IMR-90 (cell line): Measurements from ENCODE around the gene ZFP36L1. TPM values are rescaled to one million over a fixed set of nuclear protein-coding genes. Genes with fewer than 3 reads are reported as not detected.

Source experiments
- ATAC-seq: fragments of 200-7000 bp; cut with Tn5 transposase; 2 replicates; pipeline ENCODE4 v1.9.1; 2020; ENCODE audit warnings: low read depth, mild to moderate bottlenecking, moderate library complexity
- BruUV-seq: library from RNA; stranded (reverse); fragments of 400-500 nt; replicated peaks from 2 replicates; lab custom pipeline; 2021; lab: Mats Ljungman, UMichigan
- CTCF ChIA-PET: fragments of 300-600 bp; formaldehyde crosslinking; extraction: SDS; loops from one replicate; lab custom pipeline; 2021; ENCODE audit warnings: antibody characterized with exemption; lab: Yijun Ruan, JAX
- POLR2A ChIA-PET: fragments of 300-600 bp; sonication (Branson Sonifier 250); formaldehyde crosslinking; loops from one replicate; lab custom pipeline; 2022; ENCODE audit warnings: antibody characterized with exemption; ENCODE audit not compliant: unreplicated experiment; lab: Charles Lee
- DNase-seq: peaks from one replicate; pipeline ENCODE4 v3.0.0; 2013
- H2AFZ ChIP-seq: replicated peaks from 2 replicates; pipeline ENCODE3; 2013; ENCODE audit warnings: low read length, mild to moderate bottlenecking; ENCODE audit not compliant: poor library complexity
- H2AK5ac ChIP-seq: 2 replicates; pipeline ENCODE4 v1.6.1; 2013; ENCODE audit warnings: low read depth, low read length, inconsistent platforms
- H2AK9ac ChIP-seq: replicated peaks from 2 replicates; pipeline ENCODE3; 2013; ENCODE audit warnings: mild to moderate bottlenecking, low read depth, low read length, moderate library complexity; ENCODE audit not compliant: poor library complexity
- H2BK120ac ChIP-seq: 2 replicates; pipeline ENCODE4 v1.6.1; 2013; ENCODE audit warnings: low read depth, low read length, inconsistent platforms
- H2BK15ac ChIP-seq: 3 replicates; pipeline ENCODE4 v1.6.1; 2013; ENCODE audit warnings: low read depth, low read length, inconsistent platforms
- H2BK20ac ChIP-seq: 2 replicates; pipeline ENCODE4 v1.6.1; 2013; ENCODE audit warnings: low read depth, mild to moderate bottlenecking, inconsistent platforms, low read length, moderate library complexity
- H2BK5ac ChIP-seq: 2 replicates; pipeline ENCODE4 v1.6.1; 2013; ENCODE audit warnings: mild to moderate bottlenecking, low read depth, low read length, inconsistent platforms; ENCODE audit not compliant: poor library complexity, severe bottlenecking
- H3K14ac ChIP-seq: replicated peaks from 2 replicates; pipeline ENCODE4 v1.6.1; 2013; ENCODE audit warnings: low read depth, low read length, inconsistent platforms
- H3K18ac ChIP-seq: 2 replicates; pipeline ENCODE4 v1.6.1; 2013; ENCODE audit warnings: low read depth, low read length, control low read depth
- H3K23ac ChIP-seq: 2 replicates; pipeline ENCODE4 v1.6.1; 2013; ENCODE audit warnings: low read depth, low read length, inconsistent platforms
- H3K27ac ChIP-seq: 2 replicates; pipeline ENCODE4 v1.5.1; 2013; ENCODE audit warnings: mild to moderate bottlenecking, control low read depth, low read length; ENCODE audit not compliant: insufficient read depth
- H3K27me3 ChIP-seq: 2 replicates; pipeline ENCODE4 v1.6.1; 2013; ENCODE audit warnings: low read length; ENCODE audit not compliant: control insufficient read depth, insufficient read depth
- H3K36me3 ChIP-seq: 2 replicates; pipeline ENCODE4 v1.6.1; 2013; ENCODE audit warnings: low read length, mixed read lengths; ENCODE audit not compliant: control insufficient read depth, insufficient read depth
- H3K4ac ChIP-seq: 2 replicates; pipeline ENCODE4 v1.6.1; 2013; ENCODE audit warnings: low read depth, low read length, inconsistent platforms
- H3K4me1 ChIP-seq: 2 replicates; pipeline ENCODE4 v1.6.1; 2013; ENCODE audit warnings: low read length, mixed read lengths; ENCODE audit not compliant: control insufficient read depth, insufficient read depth
- H3K4me2 ChIP-seq: 2 replicates; pipeline ENCODE4 v1.6.1; 2013; ENCODE audit warnings: low read depth, mild to moderate bottlenecking, control low read depth, low read length, moderate library complexity
- H3K4me3 ChIP-seq: 2 replicates; pipeline ENCODE4 v1.5.1; 2013; ENCODE audit warnings: low read depth, mild to moderate bottlenecking, control low read depth, low read length, moderate library complexity; ENCODE audit not compliant: insufficient read depth
- H3K56ac ChIP-seq: 2 replicates; pipeline ENCODE4 v1.6.1; 2013; ENCODE audit warnings: low read length, inconsistent platforms; ENCODE audit not compliant: insufficient read depth; ENCODE audit errors: extremely low read depth
- H3K79me1 ChIP-seq, 2 experiments: 2 replicates each; pipeline ENCODE4 v1.6.1; 2013; ENCODE audit warnings: low read length in 2 of 2, inconsistent platforms in 1 of 2, low read depth in 1 of 2
- H3K9ac ChIP-seq: 2 replicates; pipeline ENCODE4 v1.6.1; 2013; ENCODE audit warnings: low read depth, low read length, control low read depth
- H3K9me1 ChIP-seq: 2 replicates; pipeline ENCODE4 v1.6.1; 2013; ENCODE audit warnings: low read length, inconsistent platforms; ENCODE audit not compliant: insufficient read depth
- H3K9me3 ChIP-seq: 2 replicates; pipeline ENCODE4 v1.6.1; 2013; ENCODE audit warnings: low read length; ENCODE audit not compliant: control insufficient read depth, insufficient read depth
- H4K20me1 ChIP-seq: 2 replicates; pipeline ENCODE4 v1.6.1; 2013; ENCODE audit warnings: low read length, inconsistent platforms; ENCODE audit not compliant: insufficient read depth
- H4K5ac ChIP-seq: 2 replicates; pipeline ENCODE4 v1.6.1; 2013; ENCODE audit warnings: mild to moderate bottlenecking, low read depth, low read length, control low read depth
- H4K8ac ChIP-seq, 2 experiments: 2 replicates each; pipeline ENCODE4 v1.6.1; 2013; ENCODE audit warnings: low read depth in 2 of 2, low read length in 2 of 2, control low read depth in 1 of 2, inconsistent platforms in 1 of 2
- H4K91ac ChIP-seq: 2 replicates; pipeline ENCODE4 v1.6.1; 2013; ENCODE audit warnings: low read depth, low read length, inconsistent platforms; ENCODE audit not compliant: insufficient read depth
- CHD1 ChIP-seq: IDR thresholded peaks from 2 replicates; pipeline ENCODE4 v1.6.1; 2012; ENCODE audit warnings: low read depth, low read length, improper control_type of control experiment
- FOS ChIP-seq: fragments of 150-350 bp; IDR thresholded peaks from 2 replicates; pipeline ENCODE4 v1.6.1; 2016; ENCODE audit warnings: low read depth, low read length
- MXI1 ChIP-seq: IDR thresholded peaks from 2 replicates; pipeline ENCODE4 v1.6.1; 2012; ENCODE audit warnings: low read depth, mild to moderate bottlenecking, low read length, moderate library complexity, borderline replicate concordance
- NFE2L2 ChIP-seq: fragments of 150-350 bp; IDR thresholded peaks from 2 replicates; pipeline ENCODE4 v1.6.1; 2016; ENCODE audit warnings: low read depth, mild to moderate bottlenecking, low read length
- POLR2A ChIP-seq: IDR thresholded peaks from 2 replicates; pipeline ENCODE4 v1.6.1; 2012; ENCODE audit warnings: mild to moderate bottlenecking, low read depth, low read length
- SMC3 ChIP-seq: fragments of 150-350 bp; IDR thresholded peaks from 2 replicates; pipeline ENCODE4 v1.6.1; 2016; ENCODE audit warnings: low read depth, mild to moderate bottlenecking, antibody characterized with exemption, low read length, moderate library complexity
- WGBS, 2 experiments: methylation state at CpG; one replicate each; pipeline versions ENCODE4 v1.1.5 to v1.1.7; 2013; ENCODE audit warnings: missing lambda C conversion rate in 2 of 2; ENCODE audit not compliant: insufficient read length in 1 of 2; ENCODE audit errors: extremely low coverage in 2 of 2; 5-methylcytosine and 5-hydroxymethylcytosine counted together
- dilution Hi-C: fragments of 300-500 bp; cut with HindIII; formaldehyde crosslinking; loops from one replicate; pipeline ENCODE4 v1.14.3; 2018; ENCODE audit warnings: low sequenced_read_pairs; ENCODE audit not compliant: unreplicated experiment
- in situ Hi-C: fragments of 300-500 bp; cut with MboI; formaldehyde crosslinking; loops from 3 replicates; pipeline ENCODE4 v1.14.3; 2019; ENCODE audit warnings: low sequenced_read_pairs, inconsistent platforms, mixed read lengths
- intact Hi-C: fragments of 100-400 bp; cut with micrococcal nuclease; formaldehyde crosslinking; loops from 2 replicates; pipeline ENCODE4 v1.10.0; 2022
- polyA plus RNA-seq, 3 experiments: library from polyadenylated mRNA; depleted of rRNA; stranded (reverse); fragments of >200 nt; gene quantifications; 2 replicates each; pipeline ENCODE4 v1.2.3, GENCODE V29; 2012; ENCODE audit warnings: low replicate concordance in 1 of 3
- total RNA-seq: library from RNA; depleted of rRNA; stranded (reverse); fragments of >200 nt; gene quantifications from 2 replicates; pipeline ENCODE4 v1.2.3, GENCODE V29; 2012

ZFP36L1 gene
- total and polyA plus RNA-seq, 2 of the 4 experiments (the other 2 are of a cell fraction), result 6.5 to 140 TPM

- Histone ChIP-seq H2BK5ac (no peak overlapping the region), H3K9me1 (peaks cover 25% of the 10 kb centered on the region), H3K4ac (no peak overlapping the region), H3K4me2 (no peak overlapping the region), H3K18ac (no peak overlapping the region), H3K9ac (no peak overlapping the region), H2AK9ac (no peak overlapping the region), H3K79me1 (peaks cover 10 to 50% of the 10 kb centered on the region in 2 experiments), H4K8ac (no peak overlapping the region), H3K14ac (no peak overlapping the region), H2BK15ac (no peak overlapping the region), H4K20me1 (no peaks in the 10 kb centered on the region), H3K56ac (no peak overlapping the region), H3K4me1 (peaks cover 38% of the 10 kb centered on the region), H4K91ac (no peak overlapping the region), H4K5ac (no peak overlapping the region), H2AK5ac (peak overlapping the region; percentile 56; the same call in 1 of the 2 replicates), H3K23ac (no peak overlapping the region), H3K4me3 (no peak overlapping the region), H2BK20ac (no peak overlapping the region), H3K36me3 (no peaks in the 10 kb centered on the region), H2BK120ac (no peak overlapping the region), H3K27me3 (no peaks in the 10 kb centered on the region), H3K27ac (no peak overlapping the region), H2AFZ (no peak overlapping the region), H3K9me3 (no peaks in the 10 kb centered on the region)
- BruUV-seq, result no TSS peak
- ATAC-seq, result no peak
- POLR2A ChIA-PET, result no interaction called here
- 84% methylated on average over 4 of the region's 10 CpGs; no CpG with 5 or more reads in 1 of the 2 experiments for WGBS, 2 experiments
- DNase-seq, result no peak
- CTCF ChIA-PET, result no interaction called here
- intact Hi-C loops (loop anchor here (10.0 kb wide), 1 partner anchor 726 kb away; no protein-coding TSS in a partner anchor), dilution Hi-C loops (no loop called here), in situ Hi-C loops (no loop called here)
- no peak for TF ChIP-seq CHD1
- TF ChIP-seq NFE2L2, result no peak
- no peak for TF ChIP-seq MXI1
- TF ChIP-seq POLR2A, result no peak
- no peak for TF ChIP-seq SMC3
- TF ChIP-seq FOS, result no peak
Measured at GRCh38 chr14:68811171-68811570, 18.3 kb upstream of the ZFP36L1 start.
